GM18861 (cell line): ENCODE measurements around the gene CFAP43.
"Not testable (repeated sequence)": the region's sequence is repeated elsewhere in the genome, so short reads cannot be mapped to it uniquely, and the experiment has no call there.

Source experiments
- ATAC-seq: cut with Tn5 transposase; IDR thresholded peaks from one replicate; pipeline ENCODE4 v1.9.1; 2021; ENCODE audit not compliant: unreplicated experiment

The CFAP43 gene

DNA sequence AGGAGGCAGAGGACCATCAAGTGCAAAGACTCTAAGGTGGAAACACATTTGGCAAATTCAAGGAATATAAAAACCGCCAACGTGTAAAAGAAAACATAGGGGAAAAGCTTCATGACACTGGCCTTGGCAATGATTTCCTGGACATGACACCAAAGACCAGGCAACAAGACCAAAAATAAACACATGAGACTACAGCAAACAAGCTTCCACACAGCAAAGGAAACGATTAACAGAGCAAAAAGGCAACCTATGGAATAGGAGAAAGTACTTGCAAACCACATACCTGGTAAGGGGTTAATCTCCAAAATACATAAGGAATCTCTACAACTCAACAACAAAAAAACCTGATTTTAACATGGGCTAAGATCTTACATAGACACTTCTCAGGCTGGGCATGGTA is 26.0 kb upstream of the CFAP43 start:
- ATAC-seq: no peak

DNA sequence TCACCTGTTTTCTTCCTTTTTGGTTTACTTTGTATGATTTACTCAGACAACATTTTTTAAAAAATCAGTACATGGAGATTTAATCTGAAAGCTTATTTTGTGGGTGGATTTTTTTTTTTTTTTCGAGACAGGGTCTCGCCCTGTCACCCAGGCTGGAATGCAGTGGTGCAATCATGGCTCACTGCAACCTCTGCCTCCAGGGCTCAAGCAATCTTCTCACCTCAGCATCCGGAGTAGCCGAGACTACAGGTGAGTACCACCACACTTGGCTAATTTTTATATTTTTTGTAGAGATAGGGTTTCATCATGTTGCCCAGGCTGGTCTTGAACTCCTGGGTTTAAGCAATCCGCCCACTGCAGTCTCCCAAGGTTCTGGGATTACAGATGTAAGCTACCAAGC is 25.1 kb upstream of the CFAP43 start:
- ATAC-seq: no peak

DNA sequence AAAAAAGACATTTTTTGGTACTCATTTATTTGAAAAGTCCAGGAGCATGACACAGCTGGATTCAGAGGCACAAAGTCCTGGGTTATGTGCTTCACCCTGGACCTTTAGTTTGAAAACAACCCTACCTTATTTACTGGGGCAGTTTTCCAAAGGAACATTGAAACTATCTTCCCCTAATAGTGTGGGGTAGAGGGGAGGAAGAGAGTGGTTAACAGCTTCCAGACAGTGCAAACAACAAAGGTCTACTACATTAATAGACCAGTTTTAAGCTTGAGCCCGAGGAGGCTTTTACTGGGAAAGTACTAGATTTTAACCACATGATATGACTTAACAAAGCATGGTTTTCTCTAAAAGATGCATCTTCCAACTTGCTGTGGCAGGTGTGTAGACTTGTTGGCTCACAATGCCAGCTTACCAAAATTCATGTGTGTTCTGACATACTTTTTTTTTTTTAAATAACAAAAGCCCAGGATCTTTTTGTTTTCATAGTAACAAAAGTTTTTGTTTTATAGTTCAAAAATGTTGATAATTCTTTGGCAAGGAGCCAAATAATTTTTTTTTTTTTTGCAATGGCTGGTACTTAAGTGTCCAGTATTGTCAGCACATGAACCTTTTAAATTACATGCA is 24.3 kb upstream of the CFAP43 start:
- no peak for ATAC-seq

DNA sequence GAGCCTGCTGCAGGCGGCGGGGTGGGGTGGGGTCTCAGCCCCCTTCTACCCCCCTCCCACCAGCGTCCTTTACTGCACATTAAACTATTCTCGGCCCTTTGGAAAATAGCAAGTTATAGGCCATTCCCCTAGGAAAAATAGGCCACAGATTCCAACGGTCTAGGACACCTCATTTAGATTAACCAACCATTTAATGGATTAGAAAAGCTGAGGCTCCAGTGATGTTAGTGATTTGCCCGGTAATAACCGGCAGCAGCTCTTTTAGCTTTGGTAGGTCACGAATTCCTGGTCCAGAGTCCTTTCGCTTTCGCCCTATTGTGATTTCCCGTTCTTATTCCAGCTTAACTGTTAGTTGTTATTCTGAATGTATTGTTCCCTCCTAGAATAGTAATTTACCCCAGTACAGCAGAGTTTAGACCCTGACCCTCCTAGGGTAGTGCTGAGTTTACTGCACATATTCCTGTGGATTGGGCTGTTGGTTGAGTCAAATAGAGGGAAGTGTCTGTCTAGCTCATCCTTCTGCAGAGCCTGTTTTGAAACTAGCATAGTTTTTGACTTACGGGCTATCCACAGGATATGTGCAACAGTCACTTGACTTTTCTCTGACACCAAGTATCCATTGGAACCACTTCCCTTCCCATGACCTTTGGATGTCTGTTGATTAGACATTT is 23.3 kb upstream of the CFAP43 start:
- no peak for ATAC-seq

DNA sequence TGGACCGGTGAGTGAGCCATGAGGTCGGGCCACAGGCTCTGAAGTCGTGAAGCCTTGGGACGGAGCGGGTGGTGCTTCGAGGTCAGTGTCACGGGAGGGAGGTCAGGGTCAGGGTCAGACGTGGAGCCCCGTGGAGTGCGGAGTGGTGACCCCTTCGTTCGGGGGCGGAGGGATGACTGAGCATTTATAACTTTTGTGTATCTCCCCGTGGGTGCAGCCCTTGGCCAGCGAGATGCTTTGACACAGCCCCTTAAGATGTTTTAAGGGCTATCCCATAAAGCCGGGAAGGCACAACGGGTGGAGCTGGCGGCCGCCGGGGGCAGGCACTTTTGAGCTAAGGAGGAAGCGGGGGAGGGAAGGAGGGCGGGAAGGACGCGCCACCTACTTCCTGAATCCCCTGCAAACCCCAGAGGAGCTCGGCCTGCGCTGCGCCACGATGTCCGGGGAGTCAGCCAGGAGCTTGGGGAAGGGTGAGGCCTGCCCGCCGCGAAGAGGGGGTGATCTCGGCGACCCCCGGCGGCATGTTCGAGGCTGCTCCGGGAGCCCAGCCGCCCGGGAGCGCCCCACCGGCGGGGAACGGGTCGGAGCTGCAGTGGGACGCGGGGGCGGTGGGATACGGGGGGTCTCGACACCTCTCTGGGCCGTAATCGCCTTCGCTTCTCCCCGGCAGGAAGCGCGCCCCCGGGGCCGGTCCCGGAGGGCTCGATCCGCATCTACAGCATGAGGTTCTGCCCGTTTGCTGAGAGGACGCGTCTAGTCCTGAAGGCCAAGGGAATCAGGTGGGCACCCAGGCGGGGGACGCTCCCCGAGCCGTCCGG is 22.5 kb upstream of the CFAP43 start, which contains the start of gene GSTO1:
GSTO1 (plus strand) TSS at position 400 of the 818 bp plus-strand sequence; CDS start at position 437, 37 bp downstream.
- ATAC-seq: peak; percentile 63

DNA sequence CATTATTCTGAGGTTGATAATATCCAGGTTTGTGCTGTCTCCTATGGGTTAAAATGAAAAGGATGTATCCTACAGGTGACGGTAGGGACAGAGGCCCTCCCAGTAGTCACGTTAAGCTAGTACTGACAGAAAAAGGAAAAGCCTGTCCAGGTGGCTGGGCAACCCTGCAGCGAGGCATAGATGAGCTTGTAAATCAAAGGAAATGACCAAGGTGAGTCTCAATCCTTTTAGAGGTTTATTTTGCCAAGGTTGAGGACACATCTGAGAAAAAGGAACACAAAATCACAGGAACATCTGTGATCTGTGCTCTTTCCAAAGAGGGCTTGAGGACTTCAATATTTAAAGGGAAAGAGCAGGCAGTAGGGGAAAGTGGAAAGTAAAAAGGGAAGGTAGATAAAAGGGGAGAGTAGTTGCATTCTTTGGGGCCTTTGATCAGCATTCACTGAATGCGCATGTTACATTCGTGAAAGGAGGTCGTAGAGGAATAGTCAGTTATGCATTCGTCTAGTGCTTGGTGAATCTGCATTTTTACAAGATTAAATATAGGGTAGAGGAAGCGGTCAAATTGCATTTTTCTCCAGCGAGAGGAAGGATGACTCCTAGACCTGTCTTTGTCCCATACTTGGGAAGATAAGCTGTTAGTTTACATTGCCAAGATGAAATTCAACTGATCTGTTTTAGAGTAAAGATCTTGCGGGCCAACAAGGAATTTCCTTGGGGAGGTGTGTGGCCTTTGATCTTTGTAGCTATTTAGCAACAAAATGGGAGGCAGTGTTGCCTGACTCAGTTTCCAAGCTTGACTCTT is 21.6 kb upstream of the CFAP43 start:
- ATAC-seq: no peak

DNA sequence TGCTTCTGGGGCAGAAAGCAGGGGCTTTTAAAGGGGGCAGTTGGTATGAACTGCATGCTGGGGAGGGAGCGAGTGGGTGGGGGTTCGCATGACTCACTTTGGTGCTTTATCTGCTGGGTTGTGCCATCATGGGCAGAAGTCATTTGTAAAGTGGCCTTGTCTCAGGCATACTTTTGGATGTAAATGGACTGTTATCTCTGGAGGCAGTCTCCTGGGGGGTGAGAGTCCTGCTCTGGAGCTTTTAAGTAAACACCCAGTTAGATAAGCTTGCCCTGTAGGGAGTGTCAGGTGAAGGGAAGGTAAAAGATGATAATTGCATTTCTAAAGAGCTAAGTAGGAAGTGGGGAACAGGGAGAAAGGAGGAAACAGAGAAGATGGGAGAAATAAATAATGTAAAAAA is 20.9 kb upstream of the CFAP43 start:
- ATAC-seq: no peak

DNA sequence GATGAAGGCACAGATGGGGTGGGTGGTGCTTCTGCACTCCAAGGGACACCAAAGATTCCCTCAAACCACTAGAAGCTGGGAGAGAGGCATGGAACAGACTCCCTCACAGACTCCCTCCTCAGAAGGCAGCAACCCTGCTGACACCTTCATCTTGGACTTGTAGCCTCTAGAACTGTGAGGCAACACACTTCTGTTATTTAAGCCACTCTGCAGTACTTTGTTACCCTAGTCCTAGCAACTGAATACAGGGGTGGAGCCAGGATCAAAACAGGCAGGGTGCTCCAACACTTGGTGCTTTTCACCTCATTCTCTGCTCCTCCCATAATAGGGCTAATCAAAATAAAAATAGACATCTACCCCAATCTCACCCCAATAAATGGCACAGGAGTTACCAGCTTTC is 20.2 kb upstream of the CFAP43 start:
- ATAC-seq: no peak

DNA sequence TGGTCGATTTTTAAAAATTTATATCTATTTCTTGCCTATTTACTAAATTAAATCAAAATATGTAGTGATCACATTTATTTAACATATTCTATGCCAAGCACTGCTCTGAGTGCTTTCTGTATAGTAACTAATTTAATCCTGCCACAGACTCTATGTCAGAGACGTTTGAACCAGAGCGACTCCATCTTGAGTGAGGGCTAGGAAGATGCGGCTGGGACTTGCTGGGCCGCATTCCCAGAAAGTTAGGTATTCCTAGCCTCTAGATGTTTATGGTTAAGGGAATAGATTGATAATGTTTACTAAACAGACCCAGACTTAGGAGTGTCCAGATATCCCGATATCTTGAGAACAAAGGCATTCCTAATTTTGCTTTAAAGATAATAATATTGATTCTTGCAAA is 19.3 kb upstream of the CFAP43 start:
- no peak for ATAC-seq

DNA sequence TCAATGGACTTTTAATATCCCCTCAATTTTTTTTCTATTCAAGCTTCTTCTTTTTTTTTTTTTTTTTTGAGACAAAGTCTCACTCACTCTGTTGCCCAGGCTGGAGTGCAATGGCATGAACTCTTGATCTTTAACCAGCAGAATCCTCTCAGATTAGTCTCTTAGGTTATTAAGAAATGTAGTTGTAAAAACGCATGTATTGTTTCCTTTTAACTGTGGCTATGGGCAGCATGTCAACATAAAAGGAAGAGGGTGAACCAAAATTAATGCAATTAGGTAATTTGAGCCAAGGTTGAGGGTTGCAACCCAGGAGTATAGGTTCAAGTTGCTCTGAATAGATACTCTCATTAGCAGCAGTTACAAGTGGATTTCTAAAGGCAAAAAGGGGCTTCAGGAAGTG is 18.2 kb upstream of the CFAP43 start:
- no peak for ATAC-seq

DNA sequence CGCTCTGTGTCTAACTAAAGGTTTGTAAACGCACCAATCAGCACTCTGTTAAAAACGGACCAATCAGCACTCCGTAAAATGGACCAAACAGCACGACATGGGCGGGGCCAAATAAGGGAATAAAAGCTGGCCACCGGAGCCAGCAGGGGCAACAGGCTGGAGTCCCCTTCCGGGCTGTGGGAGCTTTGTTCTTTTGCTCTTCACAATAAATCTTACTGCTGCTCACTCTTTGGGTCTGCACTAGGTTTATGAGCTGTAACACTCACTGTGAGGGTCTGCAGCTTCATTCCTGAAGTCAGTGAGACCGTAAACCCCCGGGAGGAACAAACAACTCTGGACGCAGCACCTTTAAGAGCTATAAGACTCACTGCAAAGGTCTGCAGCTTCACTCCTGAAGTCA is 16.8 kb upstream of the CFAP43 start:
- ATAC-seq: not testable (repeated sequence)

DNA sequence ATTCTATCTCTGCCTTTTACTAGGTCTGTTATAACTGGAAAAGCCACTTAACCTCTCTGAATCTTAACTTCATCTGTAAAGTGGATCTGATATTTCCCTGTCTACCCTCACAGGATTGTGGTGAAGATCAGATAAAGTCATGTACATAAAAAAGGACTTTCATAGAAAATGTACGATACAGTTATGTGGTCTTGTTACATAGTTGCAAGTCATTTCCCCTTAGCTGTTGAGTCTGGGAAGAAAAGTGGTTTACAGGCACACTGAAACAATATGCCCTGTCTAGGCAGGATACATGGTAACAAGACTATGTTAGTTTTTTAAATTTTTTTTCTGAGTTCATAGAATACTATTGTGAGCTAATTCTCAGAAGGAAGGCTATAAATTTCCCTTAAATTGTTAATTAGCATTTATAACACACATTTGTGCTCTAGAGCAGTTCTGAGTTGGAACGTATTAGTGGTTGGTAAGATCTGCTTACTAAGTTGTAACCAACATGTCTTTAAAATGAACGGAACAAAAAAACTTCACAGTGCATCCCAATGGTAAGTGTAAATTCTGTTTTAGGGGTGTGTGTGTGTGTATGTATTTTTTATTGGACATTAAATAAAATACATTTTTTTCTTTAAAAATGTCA is 15.5 kb upstream of the CFAP43 start:
- ATAC-seq: no peak

DNA sequence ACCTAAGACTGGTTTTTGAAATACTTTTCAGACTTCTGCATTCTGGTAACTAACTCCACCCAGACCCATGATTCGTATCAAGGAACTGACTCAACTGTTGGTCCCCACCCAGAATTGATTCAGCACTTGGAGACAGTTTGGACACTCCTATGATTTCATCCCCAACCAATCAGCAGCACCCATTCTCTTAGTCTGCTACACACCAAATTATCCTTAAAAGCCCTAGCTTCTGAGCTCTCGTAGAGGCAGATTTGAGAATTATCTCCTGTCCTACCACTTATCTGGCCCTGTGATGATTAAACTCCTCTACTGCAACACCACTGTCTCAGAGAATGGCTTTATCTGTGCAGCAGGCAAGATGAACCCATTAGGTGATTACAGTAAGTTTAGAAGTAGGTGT is 14.8 kb upstream of the CFAP43 start:
- no peak for ATAC-seq

DNA sequence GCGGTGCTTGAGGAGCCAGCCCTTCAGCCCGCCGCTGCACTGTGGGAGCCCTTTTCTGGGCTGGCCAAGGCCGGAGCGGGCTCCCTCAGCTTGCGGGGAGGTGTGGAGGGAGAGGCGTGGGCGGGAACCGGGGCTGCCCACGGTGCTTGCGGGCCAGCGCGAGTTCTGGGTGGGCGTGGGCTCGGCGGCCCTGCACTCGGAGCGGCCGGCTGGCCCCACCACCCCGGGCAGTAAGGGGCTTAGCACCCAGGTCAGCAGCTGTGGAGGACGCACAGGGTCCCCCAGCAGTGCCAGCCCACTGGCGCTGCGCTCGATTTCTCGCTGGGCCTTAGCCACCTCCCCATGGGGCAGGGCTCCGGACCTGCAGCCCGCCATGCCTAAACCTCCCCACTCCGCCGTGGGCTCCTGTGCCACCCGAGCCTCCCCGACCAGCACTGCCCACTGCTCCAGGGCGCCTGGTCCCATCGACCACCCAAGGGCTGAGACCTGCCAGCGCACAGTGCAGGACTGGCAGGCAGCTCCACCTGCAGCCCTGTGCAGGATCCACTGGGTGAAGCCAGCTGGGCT is 13.0 kb upstream of the CFAP43 start:
- no peak for ATAC-seq

DNA sequence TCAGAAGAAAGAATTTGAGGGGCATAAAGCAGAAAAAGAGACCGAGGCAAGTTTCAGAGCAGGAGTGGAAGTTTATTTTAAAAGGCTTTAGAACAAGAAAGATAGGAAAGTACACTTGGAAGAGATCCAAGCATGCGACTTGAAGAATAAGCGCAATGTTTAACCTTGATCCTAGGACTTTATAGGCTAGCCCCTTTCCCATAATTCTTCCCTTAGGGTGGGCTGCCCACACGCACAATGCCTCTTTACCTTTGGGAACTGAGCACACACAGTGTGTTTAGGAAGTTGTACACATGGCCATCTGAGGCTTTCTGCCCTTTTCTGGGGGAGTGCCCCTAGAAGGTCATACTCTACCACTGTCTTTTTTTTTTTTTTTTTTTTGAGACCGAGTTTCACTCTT is 11.3 kb upstream of the CFAP43 start:
- no peak for ATAC-seq

DNA sequence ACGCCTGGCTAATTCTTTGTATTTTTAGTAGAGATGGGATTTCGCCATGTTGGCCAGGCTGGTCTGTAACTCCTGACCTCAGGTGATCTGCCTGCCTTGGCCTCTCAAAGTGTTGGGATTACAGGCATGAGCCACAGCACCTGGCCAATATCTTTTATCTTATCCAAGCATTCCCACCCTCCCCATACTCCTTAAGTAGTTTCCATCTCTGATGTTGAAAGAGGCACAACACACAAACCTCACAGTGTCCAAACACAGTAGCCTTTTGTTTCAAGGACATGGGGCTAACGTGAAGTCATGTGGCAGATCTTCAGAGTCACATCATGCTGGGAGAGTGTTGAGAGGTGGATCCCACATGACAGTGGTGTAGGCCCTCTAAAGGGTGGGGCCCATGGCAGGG is 10.8 kb upstream of the CFAP43 start:
- not testable (repeated sequence) for ATAC-seq

DNA sequence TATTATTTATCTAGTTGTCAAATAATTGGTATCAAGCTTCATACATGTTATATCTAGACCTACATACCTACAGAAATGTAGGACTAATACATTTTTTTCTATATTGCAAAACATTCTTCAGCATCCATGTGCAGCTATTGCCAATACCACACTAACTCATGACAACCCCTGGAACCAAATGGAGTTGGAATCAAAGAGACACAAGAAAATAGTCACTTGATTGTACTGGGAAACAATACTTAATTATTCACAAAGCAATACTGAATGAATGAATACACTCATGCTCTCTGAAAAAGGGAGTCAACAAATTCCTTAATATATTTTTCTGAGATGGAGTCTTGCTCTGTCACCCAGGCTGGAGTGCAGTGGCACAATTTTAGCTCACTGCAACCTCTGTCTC is 10.4 kb upstream of the CFAP43 start:
- ATAC-seq: no peak

DNA sequence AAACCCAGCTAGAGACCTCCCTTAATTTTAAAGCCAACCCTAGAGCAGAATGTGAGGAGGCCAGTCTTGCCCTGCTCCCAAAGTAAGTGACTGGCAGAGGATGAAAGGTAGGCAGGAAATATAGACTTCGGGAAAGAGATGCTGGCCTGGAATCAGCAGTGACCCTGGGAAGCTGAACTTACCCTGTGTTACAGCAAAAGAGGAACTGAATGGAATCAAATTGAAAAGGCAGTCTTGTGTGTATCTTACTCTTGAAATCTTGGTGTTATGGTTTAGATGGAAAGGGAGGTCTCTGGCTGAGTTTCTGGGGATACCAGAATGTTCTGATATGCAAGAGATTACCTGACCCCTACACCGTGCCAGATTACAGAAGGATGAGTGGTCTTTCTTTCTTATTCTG is 7.9 kb upstream of the CFAP43 start:
- no peak for ATAC-seq

DNA sequence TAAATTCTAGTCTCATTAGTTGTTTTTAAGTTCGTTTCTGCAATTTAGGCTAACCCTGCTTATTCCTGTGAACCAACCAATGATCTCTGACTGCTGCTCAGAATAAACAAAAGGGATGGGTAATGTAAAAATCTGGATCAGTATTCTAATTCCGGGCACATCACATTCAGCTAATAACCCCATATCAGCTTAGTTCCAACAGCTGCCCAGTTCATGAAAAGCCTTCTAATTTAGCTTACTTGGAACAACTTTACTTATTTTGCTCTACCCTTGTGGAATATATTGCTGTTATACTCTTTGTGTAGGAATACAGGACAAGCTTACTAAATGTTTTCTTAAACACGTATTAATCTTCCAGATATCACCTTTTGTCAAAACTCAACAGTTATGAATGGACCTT is 3.6 kb upstream of the CFAP43 start:
- no peak for ATAC-seq

DNA sequence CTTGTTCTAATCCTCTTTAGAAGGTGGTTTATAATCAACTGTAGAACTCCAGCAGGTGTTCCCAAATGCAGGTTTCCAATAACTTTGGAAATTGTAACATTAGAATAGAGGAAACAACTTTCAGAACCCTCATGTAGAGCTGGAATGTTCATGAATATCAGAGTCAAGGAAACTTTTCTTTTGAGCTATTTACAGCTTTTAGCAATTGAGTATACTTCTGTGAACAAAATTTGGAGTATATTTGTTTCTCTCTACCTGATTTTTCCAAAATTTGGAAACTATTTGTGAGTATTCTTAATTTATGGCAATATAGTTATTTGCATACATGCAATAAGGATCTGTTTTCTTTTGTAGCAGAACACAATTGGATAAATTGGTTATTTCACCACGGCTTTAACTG is 2.8 kb upstream of the CFAP43 start:
- no peak for ATAC-seq

DNA sequence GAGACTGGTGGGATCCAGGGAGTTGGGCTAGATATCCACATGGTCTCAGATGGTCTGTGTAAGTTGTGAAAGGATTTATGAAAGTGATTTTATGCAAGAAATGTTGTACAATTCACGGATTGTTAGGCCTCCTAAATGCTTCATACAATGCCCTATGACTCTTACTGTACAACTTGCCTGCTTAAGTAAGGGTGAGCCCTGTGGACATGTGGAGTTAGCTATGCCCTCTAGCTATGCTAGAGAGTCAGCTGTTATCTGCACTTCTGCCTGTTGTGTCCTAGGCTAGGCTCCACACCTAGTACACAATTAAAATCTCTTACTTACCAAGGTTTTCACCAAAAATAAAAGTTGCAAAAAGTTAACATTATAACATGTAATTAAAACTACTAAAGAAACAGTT is 1.7 kb upstream of the CFAP43 start:
- ATAC-seq: no peak
